IMR-90 (cell line): Measurements from ENCODE around the gene SIPA1. TPM values are rescaled to one million over a fixed set of nuclear protein-coding genes. Genes with fewer than 3 reads are reported as not detected.

ENCODE experiments used
- ATAC-seq: fragments of 200-7000 bp; cut with Tn5 transposase; 2 replicates; pipeline ENCODE4 v1.9.1; 2020; ENCODE audit warnings: low read depth, mild to moderate bottlenecking, moderate library complexity
- BruUV-seq: library from RNA; stranded (reverse); fragments of 400-500 nt; replicated peaks from 2 replicates; lab custom pipeline; 2021; lab: Mats Ljungman, UMichigan
- CTCF ChIA-PET: fragments of 300-600 bp; formaldehyde crosslinking; extraction: SDS; loops from one replicate; lab custom pipeline; 2021; ENCODE audit warnings: antibody characterized with exemption; lab: Yijun Ruan, JAX
- POLR2A ChIA-PET: fragments of 300-600 bp; sonication (Branson Sonifier 250); formaldehyde crosslinking; loops from one replicate; lab custom pipeline; 2022; ENCODE audit warnings: antibody characterized with exemption; ENCODE audit not compliant: unreplicated experiment; lab: Charles Lee
- DNase-seq: peaks from one replicate; pipeline ENCODE4 v3.0.0; 2013
- H2AFZ ChIP-seq: replicated peaks from 2 replicates; pipeline ENCODE3; 2013; ENCODE audit warnings: low read length, mild to moderate bottlenecking; ENCODE audit not compliant: poor library complexity
- H2AK5ac ChIP-seq: 2 replicates; pipeline ENCODE4 v1.6.1; 2013; ENCODE audit warnings: low read depth, low read length, inconsistent platforms
- H2AK9ac ChIP-seq: replicated peaks from 2 replicates; pipeline ENCODE3; 2013; ENCODE audit warnings: mild to moderate bottlenecking, low read depth, low read length, moderate library complexity; ENCODE audit not compliant: poor library complexity
- H2BK120ac ChIP-seq: 2 replicates; pipeline ENCODE4 v1.6.1; 2013; ENCODE audit warnings: low read depth, low read length, inconsistent platforms
- H2BK15ac ChIP-seq: 3 replicates; pipeline ENCODE4 v1.6.1; 2013; ENCODE audit warnings: low read depth, low read length, inconsistent platforms
- H2BK20ac ChIP-seq: 2 replicates; pipeline ENCODE4 v1.6.1; 2013; ENCODE audit warnings: low read depth, mild to moderate bottlenecking, inconsistent platforms, low read length, moderate library complexity
- H2BK5ac ChIP-seq: 2 replicates; pipeline ENCODE4 v1.6.1; 2013; ENCODE audit warnings: mild to moderate bottlenecking, low read depth, low read length, inconsistent platforms; ENCODE audit not compliant: poor library complexity, severe bottlenecking
- H3K14ac ChIP-seq: replicated peaks from 2 replicates; pipeline ENCODE4 v1.6.1; 2013; ENCODE audit warnings: low read depth, low read length, inconsistent platforms
- H3K18ac ChIP-seq: 2 replicates; pipeline ENCODE4 v1.6.1; 2013; ENCODE audit warnings: low read depth, low read length, control low read depth
- H3K23ac ChIP-seq: 2 replicates; pipeline ENCODE4 v1.6.1; 2013; ENCODE audit warnings: low read depth, low read length, inconsistent platforms
- H3K27ac ChIP-seq: 2 replicates; pipeline ENCODE4 v1.5.1; 2013; ENCODE audit warnings: mild to moderate bottlenecking, control low read depth, low read length; ENCODE audit not compliant: insufficient read depth
- H3K27me3 ChIP-seq: 2 replicates; pipeline ENCODE4 v1.6.1; 2013; ENCODE audit warnings: low read length; ENCODE audit not compliant: control insufficient read depth, insufficient read depth
- H3K36me3 ChIP-seq: 2 replicates; pipeline ENCODE4 v1.6.1; 2013; ENCODE audit warnings: low read length, mixed read lengths; ENCODE audit not compliant: control insufficient read depth, insufficient read depth
- H3K4ac ChIP-seq: 2 replicates; pipeline ENCODE4 v1.6.1; 2013; ENCODE audit warnings: low read depth, low read length, inconsistent platforms
- H3K4me1 ChIP-seq: 2 replicates; pipeline ENCODE4 v1.6.1; 2013; ENCODE audit warnings: low read length, mixed read lengths; ENCODE audit not compliant: control insufficient read depth, insufficient read depth
- H3K4me2 ChIP-seq: 2 replicates; pipeline ENCODE4 v1.6.1; 2013; ENCODE audit warnings: low read depth, mild to moderate bottlenecking, control low read depth, low read length, moderate library complexity
- H3K4me3 ChIP-seq: 2 replicates; pipeline ENCODE4 v1.5.1; 2013; ENCODE audit warnings: low read depth, mild to moderate bottlenecking, control low read depth, low read length, moderate library complexity; ENCODE audit not compliant: insufficient read depth
- H3K56ac ChIP-seq: 2 replicates; pipeline ENCODE4 v1.6.1; 2013; ENCODE audit warnings: low read length, inconsistent platforms; ENCODE audit not compliant: insufficient read depth; ENCODE audit errors: extremely low read depth
- H3K79me1 ChIP-seq, 2 experiments: 2 replicates each; pipeline ENCODE4 v1.6.1; 2013; ENCODE audit warnings: low read length in 2 of 2, inconsistent platforms in 1 of 2, low read depth in 1 of 2
- H3K9ac ChIP-seq: 2 replicates; pipeline ENCODE4 v1.6.1; 2013; ENCODE audit warnings: low read depth, low read length, control low read depth
- H3K9me1 ChIP-seq: 2 replicates; pipeline ENCODE4 v1.6.1; 2013; ENCODE audit warnings: low read length, inconsistent platforms; ENCODE audit not compliant: insufficient read depth
- H3K9me3 ChIP-seq: 2 replicates; pipeline ENCODE4 v1.6.1; 2013; ENCODE audit warnings: low read length; ENCODE audit not compliant: control insufficient read depth, insufficient read depth
- H4K20me1 ChIP-seq: 2 replicates; pipeline ENCODE4 v1.6.1; 2013; ENCODE audit warnings: low read length, inconsistent platforms; ENCODE audit not compliant: insufficient read depth
- H4K5ac ChIP-seq: 2 replicates; pipeline ENCODE4 v1.6.1; 2013; ENCODE audit warnings: mild to moderate bottlenecking, low read depth, low read length, control low read depth
- H4K8ac ChIP-seq, 2 experiments: 2 replicates each; pipeline ENCODE4 v1.6.1; 2013; ENCODE audit warnings: low read depth in 2 of 2, low read length in 2 of 2, control low read depth in 1 of 2, inconsistent platforms in 1 of 2
- H4K91ac ChIP-seq: 2 replicates; pipeline ENCODE4 v1.6.1; 2013; ENCODE audit warnings: low read depth, low read length, inconsistent platforms; ENCODE audit not compliant: insufficient read depth
- BHLHE40 ChIP-seq: fragments of 150-350 bp; IDR thresholded peaks from 2 replicates; pipeline ENCODE4 v1.6.1; 2016; ENCODE audit warnings: mild to moderate bottlenecking, low read depth, low read length
- CEBPB ChIP-seq: IDR thresholded peaks from 2 replicates; pipeline ENCODE4 v1.6.1; 2012; ENCODE audit warnings: low read depth, low read length, improper control_type of control experiment
- CHD1 ChIP-seq: IDR thresholded peaks from 2 replicates; pipeline ENCODE4 v1.6.1; 2012; ENCODE audit warnings: low read depth, low read length, improper control_type of control experiment
- CTCF ChIP-seq: conservative IDR thresholded peaks from 2 replicates; pipeline ENCODE4 v1.5.1; 2012; ENCODE audit warnings: mild to moderate bottlenecking, low read depth, low read length, improper control_type of control experiment
- ELK1 ChIP-seq: fragments of 150-350 bp; IDR thresholded peaks from 2 replicates; pipeline ENCODE4 v1.6.1; 2016; ENCODE audit warnings: low read depth, mild to moderate bottlenecking, low read length, moderate library complexity, borderline replicate concordance
- FOS ChIP-seq: fragments of 150-350 bp; IDR thresholded peaks from 2 replicates; pipeline ENCODE4 v1.6.1; 2016; ENCODE audit warnings: low read depth, low read length
- MAFK ChIP-seq: IDR thresholded peaks from 2 replicates; pipeline ENCODE4 v1.6.1; 2012; ENCODE audit warnings: low read depth, low read length, improper control_type of control experiment
- MAZ ChIP-seq: IDR thresholded peaks from 2 replicates; pipeline ENCODE4 v1.6.1; 2012; ENCODE audit warnings: low read depth, mild to moderate bottlenecking, low read length, improper control_type of control experiment, moderate library complexity, borderline replicate concordance
- MXI1 ChIP-seq: IDR thresholded peaks from 2 replicates; pipeline ENCODE4 v1.6.1; 2012; ENCODE audit warnings: low read depth, mild to moderate bottlenecking, low read length, moderate library complexity, borderline replicate concordance
- POLR2A ChIP-seq: IDR thresholded peaks from 2 replicates; pipeline ENCODE4 v1.6.1; 2012; ENCODE audit warnings: mild to moderate bottlenecking, low read depth, low read length
- RAD21 ChIP-seq: IDR thresholded peaks from 2 replicates; pipeline ENCODE4 v1.6.1; 2012; ENCODE audit warnings: low read length, improper control_type of control experiment
- RCOR1 ChIP-seq: IDR thresholded peaks from 2 replicates; pipeline ENCODE4 v1.6.1; 2012; ENCODE audit warnings: mild to moderate bottlenecking, low read length, improper control_type of control experiment; ENCODE audit not compliant: insufficient replicate concordance
- RFX5 ChIP-seq: IDR thresholded peaks from 2 replicates; pipeline ENCODE4 v1.8.0; 2012; ENCODE audit warnings: low read depth, mild to moderate bottlenecking, low read length, moderate library complexity
- SMC3 ChIP-seq: fragments of 150-350 bp; IDR thresholded peaks from 2 replicates; pipeline ENCODE4 v1.6.1; 2016; ENCODE audit warnings: low read depth, mild to moderate bottlenecking, antibody characterized with exemption, low read length, moderate library complexity
- USF2 ChIP-seq: fragments of 150-350 bp; IDR thresholded peaks from 2 replicates; pipeline ENCODE4 v1.6.1; 2017; ENCODE audit warnings: mild to moderate bottlenecking, antibody characterized with exemption, low read length, low read depth
- WGBS, 2 experiments: methylation state at CpG; one replicate each; pipeline versions ENCODE4 v1.1.5 to v1.1.7; 2013; ENCODE audit warnings: missing lambda C conversion rate in 2 of 2; ENCODE audit not compliant: insufficient read length in 1 of 2; ENCODE audit errors: extremely low coverage in 2 of 2; 5-methylcytosine and 5-hydroxymethylcytosine counted together
- dilution Hi-C: fragments of 300-500 bp; cut with HindIII; formaldehyde crosslinking; loops from one replicate; pipeline ENCODE4 v1.14.3; 2018; ENCODE audit warnings: low sequenced_read_pairs; ENCODE audit not compliant: unreplicated experiment
- in situ Hi-C: fragments of 300-500 bp; cut with MboI; formaldehyde crosslinking; loops from 3 replicates; pipeline ENCODE4 v1.14.3; 2019; ENCODE audit warnings: low sequenced_read_pairs, inconsistent platforms, mixed read lengths
- intact Hi-C: fragments of 100-400 bp; cut with micrococcal nuclease; formaldehyde crosslinking; loops from 2 replicates; pipeline ENCODE4 v1.10.0; 2022
- polyA plus RNA-seq, 3 experiments: library from polyadenylated mRNA; depleted of rRNA; stranded (reverse); fragments of >200 nt; gene quantifications; 2 replicates each; pipeline ENCODE4 v1.2.3, GENCODE V29; 2012; ENCODE audit warnings: low replicate concordance in 1 of 3
- total RNA-seq: library from RNA; depleted of rRNA; stranded (reverse); fragments of >200 nt; gene quantifications from 2 replicates; pipeline ENCODE4 v1.2.3, GENCODE V29; 2012

The SIPA1 gene
- total and polyA plus RNA-seq, 2 of the 4 experiments (the other 2 are of a cell fraction): 10.6 to 39.7 TPM

- H3K9me1 ChIP-seq: peaks cover 4% of the 10 kb centered on the region; the same call in 1 of the 2 replicates
- dilution Hi-C loops: no loop called here
- H3K14ac ChIP-seq: no peak overlapping the region
- CTCF ChIA-PET: no interaction called here
- H3K27ac ChIP-seq: no peak overlapping the region
- POLR2A ChIA-PET: no interaction called here
- H3K4me3 ChIP-seq: no peak overlapping the region
- H2BK5ac ChIP-seq: no peak overlapping the region
- 96% methylated on average over 27 of the region's 46 CpGs; no CpG with 5 or more reads in 1 of the 2 experiments for WGBS, 2 experiments
- peaks cover 12% of the 10 kb centered on the region; the same call in 1 of the 2 replicates for H4K20me1 ChIP-seq
- H4K5ac ChIP-seq: no peak overlapping the region
- H2AK5ac ChIP-seq: no peak overlapping the region
- intact Hi-C loops: no loop called here
- no peak overlapping the region for H3K4me2 ChIP-seq
- peaks cover 19 to 27% of the 10 kb centered on the region in 2 experiments for H3K79me1 ChIP-seq
- no peak overlapping the region for H3K4ac ChIP-seq
- no peak overlapping the region for H3K56ac ChIP-seq
- no peak overlapping the region for H2AK9ac ChIP-seq
- H3K23ac ChIP-seq: no peak overlapping the region
- H4K8ac ChIP-seq: no peak overlapping the region
- no peak for DNase-seq
- ATAC-seq: no peak
- H2BK20ac ChIP-seq: no peak overlapping the region
- H2AFZ ChIP-seq: no peak overlapping the region
- in situ Hi-C loops: no loop called here
- H3K9ac ChIP-seq: no peak overlapping the region
- no peak overlapping the region for H3K18ac ChIP-seq
- H2BK15ac ChIP-seq: no peak overlapping the region
- no TSS peak for BruUV-seq
- peaks cover 6% of the 10 kb centered on the region for H3K4me1 ChIP-seq
- no peaks in the 10 kb centered on the region for H3K9me3 ChIP-seq
- peaks cover 54% of the 10 kb centered on the region for H3K36me3 ChIP-seq
- H3K27me3 ChIP-seq: no peaks in the 10 kb centered on the region
- H2BK120ac ChIP-seq: no peak overlapping the region
- H4K91ac ChIP-seq: no peak overlapping the region
- TF ChIP-seq RCOR1 (no peak), USF2 (no peak), RAD21 (no peak), CEBPB (no peak), MAZ (no peak), FOS (no peak), ELK1 (no peak), CTCF (no peak), MAFK (no peak), SMC3 (no peak), RFX5 (no peak), POLR2A (no peak), MXI1 (no peak), BHLHE40 (no peak), CHD1 (no peak)
These were observed 2.8 kb upstream of the SIPA1 start for GRCh38 chr11:65634905-65635731.
